Measurements from ENCODE around the gene DUSP28.

The DUSP28 gene

GRCh38 chr2:240575101-240575965 is 15.2 kb downstream of the DUSP28 start:
- H3K27me3 ChIP-seq (ENCODE audit: low read depth, low read length): no peaks in the 10 kb centered on the region
- no peak overlapping the region for H2AFZ ChIP-seq (ENCODE audit: low read depth, low read length)
- no peak overlapping the region for H3K4me2 ChIP-seq (ENCODE audit: low read length)
- H3K36me3 ChIP-seq (replicated peaks; ENCODE audit: low read depth, low read length): peaks cover 1% of the 10 kb centered on the region
- H3K4me1 ChIP-seq (ENCODE audit: low read length): peaks cover 20% of the 10 kb centered on the region
- TF ChIP-seq EZH2phosphoT487 (IDR thresholded peaks at IDR 0.05; ENCODE audit: low read depth) (no peak), CTCF (IDR thresholded peaks at IDR 0.05; ENCODE audit: low read depth, low read length) (no peak)
- no peaks in the 10 kb centered on the region for H4K20me1 ChIP-seq (ENCODE audit: insufficient read depth, low read length)
- H3K9ac ChIP-seq (ENCODE audit: low read length): no peak overlapping the region
- no peaks in the 10 kb centered on the region for H3K9me3 ChIP-seq (ENCODE audit: insufficient read depth, low read length)
- no peak overlapping the region for H3K4me3 ChIP-seq (ENCODE audit: low read length)
- H3K27ac ChIP-seq (ENCODE audit: low read length): no peak overlapping the region
- H3K79me2 ChIP-seq (ENCODE audit: low read length): peaks cover 14% of the 10 kb centered on the region

- no peaks in the 10 kb centered on the region for H3K9me3 ChIP-seq (ENCODE audit: insufficient read depth, low read length)
- H3K9ac ChIP-seq (ENCODE audit: low read length): no peak overlapping the region
- peaks cover 14% of the 10 kb centered on the region for H3K79me2 ChIP-seq (ENCODE audit: low read length)
- H2AFZ ChIP-seq (ENCODE audit: low read depth, low read length): no peak overlapping the region
- no peak for TF ChIP-seq CTCF (IDR thresholded peaks at IDR 0.05; ENCODE audit: low read depth, low read length)
- no peak for TF ChIP-seq EZH2phosphoT487 (IDR thresholded peaks at IDR 0.05; ENCODE audit: low read depth)
- no peak overlapping the region for H3K4me2 ChIP-seq (ENCODE audit: low read length)
- no peak overlapping the region for H3K4me3 ChIP-seq (ENCODE audit: low read length)
- H3K27me3 ChIP-seq (ENCODE audit: low read depth, low read length): no peaks in the 10 kb centered on the region
- H3K27ac ChIP-seq (ENCODE audit: low read length): no peak overlapping the region
- peaks cover 26% of the 10 kb centered on the region for H3K4me1 ChIP-seq (ENCODE audit: low read length)
- peaks cover 8% of the 10 kb centered on the region for H3K36me3 ChIP-seq (replicated peaks; ENCODE audit: low read depth, low read length)
- H4K20me1 ChIP-seq (ENCODE audit: insufficient read depth, low read length): no peaks in the 10 kb centered on the region
Observed at GRCh38 chr2:240576036-240576435, 15.9 kb downstream of the DUSP28 start.

GRCh38 chr2:240576436-240577205 is 16.5 kb downstream of the DUSP28 start:
- no peaks in the 10 kb centered on the region for H3K27me3 ChIP-seq (ENCODE audit: low read depth, low read length)
- no peak overlapping the region for H3K27ac ChIP-seq (ENCODE audit: low read length)
- H3K9ac ChIP-seq (ENCODE audit: low read length): no peak overlapping the region
- TF ChIP-seq EZH2phosphoT487 (IDR thresholded peaks at IDR 0.05; ENCODE audit: low read depth) (no peak), CTCF (IDR thresholded peaks at IDR 0.05; ENCODE audit: low read depth, low read length) (no peak)
- peaks cover 14% of the 10 kb centered on the region for H3K36me3 ChIP-seq (replicated peaks; ENCODE audit: low read depth, low read length)
- H3K79me2 ChIP-seq (ENCODE audit: low read length): peaks cover 14% of the 10 kb centered on the region
- H3K4me3 ChIP-seq (ENCODE audit: low read length): no peak overlapping the region
- no peak overlapping the region for H3K4me2 ChIP-seq (ENCODE audit: low read length)
- H4K20me1 ChIP-seq (ENCODE audit: insufficient read depth, low read length): no peaks in the 10 kb centered on the region
- no peaks in the 10 kb centered on the region for H3K9me3 ChIP-seq (ENCODE audit: insufficient read depth, low read length)
- peaks cover 26% of the 10 kb centered on the region for H3K4me1 ChIP-seq (ENCODE audit: low read length)
- no peak overlapping the region for H2AFZ ChIP-seq (ENCODE audit: low read depth, low read length)

Measured in OCI-LY3 (cell line).